HFF-Myc (cell line): ENCODE measurements around the gene FBXW12.

Source experiments
- DNase-seq: peaks from one replicate; pipeline ENCODE4 v3.0.0-alpha.2; 2011; ENCODE audit warnings: low read depth; ENCODE audit errors: extremely low read depth
- H3K4me3 ChIP-seq: replicated peaks from 2 replicates; pipeline ENCODE4 v1.5.1; 2011; ENCODE audit warnings: low read depth, mild to moderate bottlenecking, control low read depth, low read length
- CTCF ChIP-seq: IDR thresholded peaks from 2 replicates; pipeline ENCODE4 v1.5.1; 2012; ENCODE audit warnings: mild to moderate bottlenecking, low read depth, low read length, control low read depth; ENCODE audit errors: missing control alignments

FBXW12 gene

GRCh38 chr3:48432411-48433371 is 60.7 kb downstream of the FBXW12 start:
- no peak overlapping the region for H3K4me3 ChIP-seq

GRCh38 chr3:48433472-48434118 is 61.6 kb downstream of the FBXW12 start:
- TF ChIP-seq CTCF, result no peak
- DNase-seq, result no peak
- H3K4me3 ChIP-seq, result no peak overlapping the region

More at GRCh38 chr3:48432411-48433371, 60.7 kb downstream of the FBXW12 start:
- no peak for DNase-seq
- TF ChIP-seq CTCF, result peak; percentile 11

GRCh38 chr3:48434591-48435222 is 62.7 kb downstream of the FBXW12 start:
- TF ChIP-seq CTCF, result no peak
- DNase-seq, result no peak
- no peak overlapping the region for H3K4me3 ChIP-seq

GRCh38 chr3:48435223-48435595 is 63.2 kb downstream of the FBXW12 start:
- H3K4me3 ChIP-seq, result no peak overlapping the region
- TF ChIP-seq CTCF, result no peak
- DNase-seq, result no peak

GRCh38 chr3:48435774-48436476 is 63.9 kb downstream of the FBXW12 start:
- TF ChIP-seq CTCF, result peak; percentile 100
- no peak overlapping the region for H3K4me3 ChIP-seq
- DNase-seq, result peak; percentile 66

DNA sequence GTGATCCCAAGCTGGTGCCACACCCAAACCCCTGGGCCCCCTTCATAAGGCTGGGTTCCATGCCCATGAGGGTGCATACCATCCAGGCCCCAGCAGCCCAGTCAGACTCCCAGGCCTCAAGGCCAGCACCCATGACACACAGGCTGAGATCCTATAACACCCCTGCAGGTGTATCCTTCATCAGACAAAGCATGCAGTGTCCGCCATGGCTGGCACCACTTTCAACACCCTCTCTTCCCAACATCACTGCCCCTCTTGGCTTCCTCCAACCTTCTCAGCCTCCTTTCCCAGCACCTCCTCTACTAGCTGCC is 64.4 kb downstream of the FBXW12 start:
- TF ChIP-seq CTCF, result no peak
- no peak overlapping the region for H3K4me3 ChIP-seq
- no peak for DNase-seq
